MCF 10A (cell line): ENCODE results near the gene MSI2. TPM values are rescaled to one million over a fixed set of nuclear protein-coding genes. Genes with fewer than 3 reads are reported as not detected.
A peak's percentile ranks its signal among the peaks of the same experiment; 100 is the strongest.

ENCODE experiments used
- BruUV-seq: library from RNA; stranded (reverse); fragments of 400-500 nt; replicated peaks from 2 replicates; lab custom pipeline; 2021; lab: Mats Ljungman, UMichigan
- CTCF ChIA-PET: fragments of 300-600 bp; sonication (Branson Sonifier 250); formaldehyde crosslinking; extraction: SDS; loops from one replicate; lab custom pipeline; 2021; ENCODE audit warnings: antibody characterized with exemption, inconsistent platforms; lab: Yijun Ruan, JAX
- POLR2A ChIA-PET: fragments of 300-600, 350-650 bp; sonication (Branson Sonifier 250); formaldehyde crosslinking; extraction: SDS; loops from one replicate; lab custom pipeline; 2020; ENCODE audit warnings: antibody characterized with exemption, inconsistent platforms; lab: Yijun Ruan, JAX
- DNase-seq: peaks from one replicate; pipeline ENCODE4 v3.0.0-alpha.2; 2018; ENCODE audit not compliant: unreplicated experiment
- H3K27ac Mint-ChIP-seq: one replicate; pipeline ENCODE4 v1.8.0; 2022; ENCODE audit warnings: mild to moderate bottlenecking, low read depth, mixed read lengths; ENCODE audit not compliant: unreplicated experiment
- H3K27me3 Mint-ChIP-seq: one replicate; pipeline ENCODE4 v1.8.0; 2022; ENCODE audit warnings: mixed read lengths; ENCODE audit not compliant: insufficient read depth, unreplicated experiment
- H3K36me3 Mint-ChIP-seq: one replicate; pipeline ENCODE4 v1.8.0; 2022; ENCODE audit warnings: mild to moderate bottlenecking, moderate library complexity, mixed read lengths; ENCODE audit not compliant: insufficient read depth, unreplicated experiment
- H3K4me1 Mint-ChIP-seq: one replicate; pipeline ENCODE4 v1.8.0; 2022; ENCODE audit warnings: mixed read lengths; ENCODE audit not compliant: insufficient read depth, unreplicated experiment
- H3K4me3 Mint-ChIP-seq: one replicate; pipeline ENCODE4 v1.8.0; 2022; ENCODE audit warnings: mild to moderate bottlenecking, moderate library complexity, mixed read lengths; ENCODE audit not compliant: unreplicated experiment
- H3K9me3 Mint-ChIP-seq: one replicate; pipeline ENCODE4 v1.8.0; 2022; ENCODE audit warnings: mixed read lengths; ENCODE audit not compliant: unreplicated experiment
- intact Hi-C: fragments of 100-400 bp; cut with micrococcal nuclease; formaldehyde crosslinking; loops from 2 replicates; pipeline ENCODE4 v1.14.1; 2022
- total RNA-seq: library from RNA; stranded (reverse); gene quantifications from 2 replicates; pipeline ENCODE4 v1.2.3, GENCODE V29; 2022
- TF ChIP-seq, protein P1 (sequence below): fragments of 200-600 bp; IDR thresholded peaks from one replicate; pipeline ENCODE4 v1.8.0; 2022; ENCODE audit warnings: antibody characterized with exemption, mild to moderate bottlenecking; ENCODE audit not compliant: unreplicated experiment

Gene MSI2
- total RNA-seq, 1 experiment from 2014 or later = 60.6 TPM

GRCh38 chr17:57286399-57287105 lies 30.2 kb downstream of the MSI2 start:
- H3K4me1 Mint-ChIP-seq = no peaks in the 10 kb centered on the region
- ChIA-PET CTCF (interaction anchor here (0.7 kb wide), 1 partner anchor 9 kb away, joined by 3 read pairs; no protein-coding TSS in a partner anchor), POLR2A (interaction anchor here (0.9 kb wide), 1 partner anchor 9 kb away, joined by 3 read pairs; no protein-coding TSS in a partner anchor)
- BruUV-seq = no TSS peak
- TF ChIP-seq, protein P1, sequence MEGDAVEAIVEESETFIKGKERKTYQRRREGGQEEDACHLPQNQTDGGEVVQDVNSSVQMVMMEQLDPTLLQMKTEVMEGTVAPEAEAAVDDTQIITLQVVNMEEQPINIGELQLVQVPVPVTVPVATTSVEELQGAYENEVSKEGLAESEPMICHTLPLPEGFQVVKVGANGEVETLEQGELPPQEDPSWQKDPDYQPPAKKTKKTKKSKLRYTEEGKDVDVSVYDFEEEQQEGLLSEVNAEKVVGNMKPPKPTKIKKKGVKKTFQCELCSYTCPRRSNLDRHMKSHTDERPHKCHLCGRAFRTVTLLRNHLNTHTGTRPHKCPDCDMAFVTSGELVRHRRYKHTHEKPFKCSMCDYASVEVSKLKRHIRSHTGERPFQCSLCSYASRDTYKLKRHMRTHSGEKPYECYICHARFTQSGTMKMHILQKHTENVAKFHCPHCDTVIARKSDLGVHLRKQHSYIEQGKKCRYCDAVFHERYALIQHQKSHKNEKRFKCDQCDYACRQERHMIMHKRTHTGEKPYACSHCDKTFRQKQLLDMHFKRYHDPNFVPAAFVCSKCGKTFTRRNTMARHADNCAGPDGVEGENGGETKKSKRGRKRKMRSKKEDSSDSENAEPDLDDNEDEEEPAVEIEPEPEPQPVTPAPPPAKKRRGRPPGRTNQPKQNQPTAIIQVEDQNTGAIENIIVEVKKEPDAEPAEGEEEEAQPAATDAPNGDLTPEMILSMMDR = no peak
- peak overlapping the region; percentile 46 for H3K27ac Mint-ChIP-seq
- no peaks in the 10 kb centered on the region for H3K27me3 Mint-ChIP-seq
- no peaks in the 10 kb centered on the region for H3K9me3 Mint-ChIP-seq
- H3K4me3 Mint-ChIP-seq = no peak overlapping the region
- DNase-seq = no peak
- peaks cover 46% of the 10 kb centered on the region for H3K36me3 Mint-ChIP-seq
- intact Hi-C loops = no loop called here

GRCh38 chr17:57288040-57288772 lies 31.9 kb downstream of the MSI2 start:
- DNase-seq = no peak
- POLR2A ChIA-PET = no interaction called here
- Mint-ChIP-seq H3K4me1 (peaks cover 6% of the 10 kb centered on the region), H3K4me3 (no peak overlapping the region), H3K36me3 (peaks cover 43% of the 10 kb centered on the region), H3K9me3 (no peaks in the 10 kb centered on the region), H3K27ac (no peak overlapping the region), H3K27me3 (no peaks in the 10 kb centered on the region)
- TF ChIP-seq, protein P1 = no peak
- no TSS peak for BruUV-seq
- CTCF ChIA-PET = no interaction called here
- intact Hi-C loops = no loop called here

DNA sequence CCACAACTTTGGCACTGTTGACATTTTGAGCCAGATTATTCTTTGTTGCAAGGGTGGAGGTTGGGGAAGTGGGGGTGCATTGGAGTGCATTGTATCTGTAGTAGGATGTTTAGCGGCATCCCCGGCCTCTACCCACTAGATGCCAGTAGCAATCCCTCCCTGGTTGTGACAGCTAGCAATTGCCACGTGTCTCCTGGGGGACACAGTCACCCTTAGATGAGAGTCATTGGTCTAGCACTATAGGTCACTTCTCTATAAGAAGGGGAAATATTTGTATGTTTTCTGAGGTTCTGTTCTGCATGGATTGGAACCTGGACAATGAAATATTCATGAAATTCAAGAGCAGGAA lies 32.4 kb downstream of the MSI2 start:
- Mint-ChIP-seq H3K27me3 (no peaks in the 10 kb centered on the region), H3K4me3 (no peak overlapping the region), H3K36me3 (peaks cover 38% of the 10 kb centered on the region), H3K27ac (no peak overlapping the region), H3K9me3 (no peaks in the 10 kb centered on the region), H3K4me1 (peaks cover 6% of the 10 kb centered on the region)
- POLR2A ChIA-PET = no interaction called here
- no TSS peak for BruUV-seq
- TF ChIP-seq, protein P1 = no peak
- CTCF ChIA-PET = interaction anchor here (0.7 to 1.2 kb wide), 2 partner anchors 45 to 142 kb away, joined by 3 to 5 read pairs; no protein-coding TSS in a partner anchor
- intact Hi-C loops = no loop called here
- DNase-seq = no peak

DNA sequence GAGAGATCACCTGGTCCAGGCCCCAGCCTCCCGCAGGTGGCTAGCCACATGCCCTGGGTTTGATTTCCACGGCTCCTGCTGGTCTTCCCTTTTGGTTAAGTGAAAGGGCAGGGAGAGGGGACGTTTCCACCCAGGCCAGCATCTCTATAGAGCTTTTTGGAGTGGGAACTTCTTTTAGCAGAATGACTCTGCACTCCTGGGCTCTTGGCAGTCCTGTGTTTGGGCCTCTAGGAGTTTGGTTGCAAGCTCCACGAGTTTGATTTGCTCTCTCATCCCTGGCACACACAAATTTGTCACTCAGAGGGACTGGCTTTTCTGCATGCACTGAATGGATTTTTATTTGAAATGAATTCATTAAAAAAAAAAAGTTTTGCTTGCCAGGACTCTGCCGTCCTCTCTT lies 32.8 kb downstream of the MSI2 start:
- Mint-ChIP-seq H3K9me3 (no peaks in the 10 kb centered on the region), H3K27me3 (no peaks in the 10 kb centered on the region), H3K27ac (no peak overlapping the region), H3K4me1 (peaks cover 9% of the 10 kb centered on the region), H3K4me3 (no peak overlapping the region), H3K36me3 (peaks cover 39% of the 10 kb centered on the region)
- TF ChIP-seq, protein P1 = no peak
- ChIA-PET CTCF (interaction anchor here (0.7 to 1.2 kb wide), 2 partner anchors 45 to 142 kb away, joined by 3 to 5 read pairs; no protein-coding TSS in a partner anchor), POLR2A (no interaction called here)
- no TSS peak for BruUV-seq
- intact Hi-C loops = no loop called here
- no peak for DNase-seq
